Fibroblast of skin of abdomen (primary cell): ENCODE results near the gene OGFR.
"Not testable (repeated sequence)": the region's sequence is repeated elsewhere in the genome, so short reads cannot be mapped to it uniquely, and the experiment has no call there.

Experiments
- DNase-seq: peaks from one replicate; pipeline ENCODE4 v3.0.0-alpha.2; 2013

The OGFR gene

DNA sequence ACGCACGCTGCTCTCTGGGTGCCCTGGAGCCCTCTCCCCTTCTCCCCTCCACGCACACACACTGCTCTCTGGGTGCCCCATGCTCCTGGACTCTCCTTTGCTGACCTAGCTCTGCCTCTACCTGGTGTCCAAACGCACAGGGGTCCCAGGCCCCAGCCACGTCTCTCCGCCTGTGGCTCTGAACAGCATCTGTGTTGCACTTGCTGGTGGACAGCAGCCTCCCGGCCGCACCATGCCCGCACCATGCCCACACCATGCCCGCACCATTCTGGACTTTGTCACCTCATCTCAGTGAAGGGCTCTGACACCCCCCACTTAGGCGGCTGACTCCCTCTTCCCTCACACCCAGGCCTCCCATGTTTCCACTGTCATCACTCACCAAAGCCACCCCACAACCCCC is 35.2 kb downstream of the OGFR start:
- DNase-seq: no peak

DNA sequence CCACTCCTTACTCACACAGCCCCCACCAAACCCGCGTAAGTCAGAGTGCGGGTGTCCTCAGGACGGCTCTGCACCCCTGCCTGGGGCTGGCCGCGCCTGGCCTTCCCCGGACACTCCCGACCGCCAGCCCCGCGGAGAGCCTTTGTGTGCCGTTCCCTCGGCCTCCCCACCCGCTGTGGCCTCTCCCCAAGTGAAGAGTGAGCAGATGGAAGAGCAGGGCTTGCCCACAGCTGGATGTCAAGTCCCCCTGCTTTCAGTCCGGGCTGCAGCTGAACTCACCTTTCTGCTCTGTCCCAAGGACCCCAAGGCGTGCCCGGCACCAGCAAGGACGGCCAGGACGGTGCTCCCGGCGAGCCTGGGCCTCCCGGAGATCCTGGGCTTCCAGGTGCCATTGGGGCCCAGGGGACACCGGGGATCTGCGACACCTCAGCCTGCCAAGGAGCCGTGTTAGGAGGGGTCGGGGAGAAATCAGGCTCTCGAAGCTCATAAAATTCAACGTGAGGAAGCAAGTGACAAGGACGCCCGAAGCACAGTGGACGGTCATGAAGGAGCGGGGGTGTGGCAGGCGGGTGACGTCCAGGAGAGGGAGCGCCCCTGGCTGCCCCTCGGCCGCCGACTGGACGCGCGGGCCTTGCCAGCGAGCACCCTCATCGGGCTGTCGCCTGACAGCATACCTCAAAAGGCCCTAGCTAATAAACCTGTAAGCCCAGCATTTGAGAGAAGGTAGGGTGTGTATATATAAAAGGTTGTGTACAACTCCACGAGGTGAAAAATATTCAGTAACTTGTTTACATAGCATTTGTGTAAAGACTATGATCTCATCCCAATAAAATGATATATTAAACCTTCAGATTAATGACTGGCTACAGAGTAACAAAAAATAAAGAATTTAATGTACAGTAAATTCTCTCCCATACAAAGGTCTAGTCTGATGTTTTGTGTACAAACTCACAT is 35.9 kb downstream of the OGFR start:
- DNase-seq: no peak

DNA sequence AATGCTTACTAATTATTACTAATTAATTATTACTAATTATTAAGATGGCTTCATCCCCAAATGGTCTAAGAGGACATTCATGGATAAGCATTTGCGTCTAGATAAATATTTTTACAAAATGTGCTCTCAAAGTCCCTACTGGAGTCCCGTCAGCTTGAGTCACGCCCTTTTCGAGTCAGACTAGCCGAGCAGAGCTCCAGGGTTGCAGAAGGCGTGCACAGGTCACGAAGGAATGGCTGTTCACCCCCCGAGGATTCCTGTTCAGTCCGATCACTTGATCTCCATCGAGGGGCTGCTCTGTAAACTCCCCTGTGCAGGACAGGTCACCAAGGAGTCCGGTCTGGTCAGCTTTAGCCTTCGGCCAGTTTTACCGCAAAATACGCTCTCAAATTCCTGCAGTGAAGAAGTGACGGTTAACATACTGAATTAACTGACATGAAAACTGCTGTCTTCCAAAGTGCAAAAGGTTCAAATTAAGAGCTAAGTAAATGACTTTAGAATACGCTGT is 37.1 kb downstream of the OGFR start:
- no peak for DNase-seq

DNA sequence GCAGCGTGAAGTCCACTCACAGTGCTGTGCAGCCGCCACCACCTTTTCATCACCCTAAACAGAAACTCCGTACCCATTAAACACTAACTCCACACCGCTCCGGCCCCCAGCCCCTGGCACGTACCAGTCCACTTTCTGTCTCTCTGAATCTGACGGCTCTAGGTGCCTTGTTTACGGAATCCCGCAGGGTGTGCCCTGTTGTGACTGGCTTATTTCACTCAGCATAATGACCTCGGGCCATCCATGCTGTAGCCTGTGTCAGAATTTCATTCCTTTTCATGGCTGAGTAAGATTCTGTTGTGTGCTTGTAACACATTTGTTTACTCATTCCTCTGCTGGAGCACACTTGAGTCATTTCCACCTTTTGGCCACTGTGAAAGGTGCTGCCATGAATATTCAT is 39.0 kb downstream of the OGFR start:
- no peak for DNase-seq

DNA sequence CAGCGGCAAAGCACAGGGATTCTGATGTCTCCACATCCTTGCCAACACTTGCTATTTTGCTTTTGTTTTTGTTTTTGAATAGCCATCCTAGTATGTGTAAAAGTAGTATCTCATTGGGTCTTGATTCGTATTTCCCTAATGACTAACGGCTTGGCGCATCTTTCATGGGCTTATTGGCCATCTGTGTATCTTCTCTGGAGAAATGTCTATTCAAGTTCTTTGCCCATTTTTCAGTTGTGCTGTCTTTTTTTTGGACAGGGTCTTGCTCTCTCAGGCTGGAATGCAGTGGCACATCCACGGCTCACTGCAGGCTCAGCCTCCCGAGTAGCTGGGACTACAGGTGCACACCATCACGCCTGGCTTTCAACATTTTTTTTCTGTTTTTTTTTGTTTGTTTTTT is 39.5 kb downstream of the OGFR start:
- DNase-seq: no peak

DNA sequence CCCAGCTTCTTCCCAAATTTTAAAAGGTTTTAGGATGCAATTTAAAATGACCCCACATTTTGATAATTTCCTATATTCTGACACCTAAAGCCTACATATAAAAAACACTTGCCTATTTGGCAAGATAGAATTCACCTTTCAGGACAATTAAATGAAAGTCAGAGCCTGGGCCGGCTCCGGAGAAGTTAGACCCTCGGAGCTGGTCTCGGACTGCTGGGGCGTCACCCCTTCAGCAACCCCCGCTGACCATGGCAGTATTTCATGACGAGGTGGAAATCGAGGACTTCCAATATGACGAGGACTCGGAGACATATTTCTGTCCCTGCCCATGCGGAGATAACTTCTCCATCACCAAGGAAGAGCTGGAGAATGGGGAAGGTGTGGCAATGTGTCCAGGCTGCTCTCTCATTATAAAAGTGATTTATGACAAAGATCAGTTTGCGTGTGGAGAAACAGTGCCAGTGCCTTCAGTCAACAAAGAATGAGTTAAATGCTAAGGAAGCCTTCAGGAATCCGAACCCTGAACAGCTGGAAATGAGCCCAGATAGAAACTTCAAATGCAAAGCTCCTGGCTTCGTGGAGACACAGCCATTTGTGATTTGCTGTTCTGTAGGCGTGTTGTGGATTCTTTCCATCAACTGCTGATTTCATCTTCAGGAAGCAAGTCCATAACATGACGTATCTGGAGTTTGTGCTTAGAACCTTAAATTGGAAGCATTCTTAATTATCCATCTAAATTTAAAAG is 41.0 kb downstream of the OGFR start:
- peak; percentile 81 for DNase-seq

DNA sequence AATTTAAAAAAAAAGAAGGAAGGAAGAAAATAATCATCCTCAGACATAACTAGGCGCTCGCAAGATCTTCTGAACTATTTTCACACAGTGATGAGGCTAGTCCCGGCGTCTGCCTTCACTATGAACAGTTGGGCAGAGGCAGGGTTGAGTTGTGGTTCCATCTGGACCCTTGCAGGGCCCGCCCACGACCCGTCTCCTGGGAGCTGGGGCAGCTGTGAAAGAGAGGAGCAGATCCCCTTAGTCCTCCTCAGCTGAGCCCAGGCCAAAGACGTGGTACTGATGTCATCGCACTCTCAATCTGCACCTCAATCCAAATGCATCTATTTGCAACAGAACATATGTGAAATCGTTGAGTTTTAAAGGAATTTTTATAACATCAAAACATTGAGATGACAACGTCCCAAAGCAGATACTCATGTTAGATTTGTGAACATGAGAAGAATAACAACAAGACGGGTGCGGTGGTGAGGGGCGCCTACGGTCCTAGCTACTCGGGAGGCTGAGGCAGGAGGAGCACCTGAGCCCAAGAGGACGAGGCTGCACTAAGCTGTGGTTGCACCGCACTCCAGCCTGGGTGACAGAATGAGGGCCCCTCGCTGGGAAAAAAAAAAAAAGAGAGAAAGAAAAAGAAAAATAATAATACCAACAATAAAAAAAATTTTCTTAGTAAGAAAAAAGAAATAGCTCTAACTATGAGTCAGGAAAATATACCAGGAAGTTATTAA is 41.7 kb downstream of the OGFR start:
- peak; percentile 26 for DNase-seq

DNA sequence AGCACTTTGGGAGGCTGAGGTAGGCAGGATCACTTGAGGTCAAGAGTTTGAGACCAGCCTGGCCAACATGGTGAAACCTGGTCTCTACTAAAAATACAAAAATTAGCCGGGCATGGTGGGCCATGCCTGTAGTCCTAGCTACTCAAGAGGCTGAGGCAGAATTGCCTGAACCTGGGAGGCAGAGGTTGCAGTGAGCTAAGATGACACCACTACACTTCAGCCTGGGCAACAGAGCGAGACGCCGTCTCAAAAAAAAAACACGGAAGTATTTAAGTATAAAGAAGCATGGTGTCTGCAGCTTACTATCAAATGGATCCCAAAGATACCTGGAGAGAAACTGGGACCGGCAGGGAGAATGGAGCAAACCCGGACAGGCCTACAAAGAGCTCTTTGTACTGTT is 44.3 kb downstream of the OGFR start:
- not testable (repeated sequence) for DNase-seq

DNA sequence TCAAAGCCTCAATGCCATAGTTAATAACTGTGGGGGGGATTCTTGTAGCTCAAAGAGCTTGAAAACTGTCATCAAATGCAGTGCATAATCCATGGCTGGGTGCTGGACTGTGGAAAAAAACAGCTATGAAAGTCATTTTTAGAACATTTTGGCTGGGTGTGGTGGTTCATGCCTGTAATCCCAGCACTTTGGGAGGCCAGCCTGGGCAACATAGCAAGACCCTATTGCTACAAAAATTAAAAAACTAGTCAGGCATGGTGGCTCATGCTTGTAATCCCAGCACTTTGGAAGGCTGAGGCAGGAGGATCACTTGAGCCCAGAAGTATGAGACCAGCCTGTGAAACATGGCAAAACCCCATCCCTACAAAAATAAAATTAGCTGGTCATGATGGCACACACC is 44.8 kb downstream of the OGFR start:
- no peak for DNase-seq

DNA sequence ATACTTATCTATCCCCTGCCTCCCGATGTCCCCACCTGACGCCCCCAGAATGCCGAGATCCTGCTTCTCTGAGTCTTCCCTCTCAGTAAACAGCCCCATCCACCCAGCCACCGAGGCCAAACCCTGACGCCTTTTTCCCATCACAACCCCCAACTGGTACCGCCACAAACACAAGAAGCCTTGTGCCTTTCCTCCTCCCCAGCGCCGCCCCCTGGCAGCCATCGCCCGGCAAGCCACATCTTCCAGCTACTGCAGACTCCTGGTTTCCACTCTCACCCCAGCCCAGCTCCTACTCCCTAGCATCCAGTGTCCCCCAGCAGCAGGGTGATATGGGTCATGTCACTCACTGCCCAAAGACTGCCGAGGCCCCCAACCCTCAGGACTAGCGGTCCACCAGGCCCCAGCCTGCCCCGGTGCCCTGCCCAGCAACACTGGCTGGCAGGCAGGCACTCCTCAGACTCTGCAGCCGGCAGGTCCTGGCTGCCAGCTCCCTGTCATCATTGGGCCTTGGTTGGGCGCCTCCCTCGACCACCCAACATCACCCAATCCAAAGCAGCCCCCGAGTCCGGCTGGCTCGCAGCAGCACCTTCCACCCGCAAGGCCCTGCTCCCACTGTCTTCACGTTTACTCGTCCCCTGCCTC is 45.8 kb downstream of the OGFR start:
- DNase-seq: no peak

DNA sequence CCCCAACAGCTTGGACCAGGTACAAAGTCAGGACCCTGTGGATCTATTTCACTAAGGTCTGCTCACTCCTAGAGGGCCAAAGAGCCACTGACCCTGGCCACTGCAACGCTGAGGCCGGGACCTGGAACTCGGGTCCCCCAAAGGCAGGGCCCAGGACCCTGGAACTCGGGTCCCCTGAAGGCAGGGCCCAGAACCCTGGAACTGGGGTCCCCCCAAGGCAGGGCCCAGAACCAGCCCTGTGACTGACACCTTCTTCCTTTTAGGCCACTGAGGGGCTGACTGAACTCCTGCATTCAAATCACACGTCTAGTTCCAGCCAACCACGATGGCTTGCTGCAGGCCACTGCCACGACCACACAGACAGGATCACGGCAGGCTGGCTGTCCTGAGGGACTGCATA is 47.6 kb downstream of the OGFR start:
- no peak for DNase-seq

DNA sequence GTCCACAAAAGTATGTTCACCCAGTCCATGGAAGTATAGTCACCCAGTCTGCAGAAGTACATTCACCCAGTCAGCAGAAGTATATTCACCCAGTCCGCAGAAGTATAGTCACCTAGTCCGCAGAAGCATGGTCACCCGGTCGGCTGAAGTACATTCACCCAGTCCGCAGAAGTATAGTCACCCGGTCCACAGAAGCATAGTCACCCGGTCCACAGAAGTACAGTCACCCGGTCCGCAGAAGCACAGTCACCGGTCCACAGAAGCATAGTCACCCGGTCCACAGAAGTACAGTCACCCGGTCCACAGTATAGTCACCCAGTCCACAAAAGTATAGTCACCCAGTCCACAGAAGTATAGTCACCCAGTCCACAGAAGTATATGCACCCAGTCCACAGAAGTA is 48.2 kb downstream of the OGFR start:
- DNase-seq: no peak

DNA sequence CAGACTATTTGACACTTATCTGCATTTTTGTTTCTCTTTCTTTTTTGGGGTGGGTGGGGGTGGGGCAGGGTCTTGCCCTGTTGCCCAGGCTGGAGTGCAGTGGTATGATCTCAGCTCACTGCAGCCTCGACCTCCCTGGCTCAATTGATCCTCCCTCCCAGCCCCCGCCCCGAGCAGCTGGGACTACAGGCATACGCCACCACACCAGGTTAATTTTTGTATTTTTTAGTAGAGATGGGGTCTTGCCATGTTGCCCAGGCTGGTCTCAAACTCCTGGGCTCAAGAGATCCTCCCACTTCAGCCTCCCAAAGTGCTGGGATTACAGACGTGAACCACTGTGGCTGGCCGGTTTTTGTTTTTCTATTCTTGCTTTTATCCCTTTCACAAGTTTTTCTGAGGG is 48.7 kb downstream of the OGFR start:
- not testable (repeated sequence) for DNase-seq

DNA sequence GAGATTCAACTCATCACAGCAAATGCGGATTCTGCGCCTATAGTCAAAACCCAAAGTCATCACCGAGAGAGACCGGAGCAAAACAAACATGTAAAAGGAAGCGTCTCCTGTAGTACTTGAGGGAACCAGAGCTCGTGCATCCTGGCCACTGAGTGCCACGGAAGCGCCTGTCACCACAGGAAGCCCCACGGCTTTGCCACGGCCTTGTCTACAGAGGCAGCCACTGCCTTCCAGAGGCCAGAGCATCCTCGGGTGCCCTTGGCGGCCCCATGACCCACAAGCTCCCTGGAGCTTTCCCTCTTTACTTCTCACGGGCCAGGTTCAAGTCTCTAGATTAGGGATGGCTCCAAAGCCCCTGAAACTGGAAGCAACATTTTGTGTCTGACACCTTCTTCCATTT is 49.5 kb downstream of the OGFR start:
- DNase-seq: no peak

DNA sequence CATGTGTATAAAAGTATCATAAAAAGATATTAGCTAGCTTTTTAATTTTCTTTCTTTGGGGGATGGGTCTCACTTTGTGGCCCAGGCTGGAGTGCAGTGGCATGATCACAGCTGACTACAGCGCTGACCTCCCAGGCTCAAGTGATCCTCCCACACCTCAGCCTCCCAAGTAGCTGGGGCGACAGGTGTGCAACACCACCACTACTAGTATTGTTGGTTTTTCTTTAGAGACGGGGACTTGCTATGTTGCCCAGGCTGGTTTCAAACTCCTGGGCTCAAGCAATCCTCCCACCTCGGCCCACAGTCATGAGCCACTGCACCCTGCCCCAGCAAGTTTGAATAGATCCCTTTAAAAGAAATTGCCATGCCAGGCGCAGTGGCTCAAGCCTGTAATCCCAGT is 50.5 kb downstream of the OGFR start:
- no peak for DNase-seq

DNA sequence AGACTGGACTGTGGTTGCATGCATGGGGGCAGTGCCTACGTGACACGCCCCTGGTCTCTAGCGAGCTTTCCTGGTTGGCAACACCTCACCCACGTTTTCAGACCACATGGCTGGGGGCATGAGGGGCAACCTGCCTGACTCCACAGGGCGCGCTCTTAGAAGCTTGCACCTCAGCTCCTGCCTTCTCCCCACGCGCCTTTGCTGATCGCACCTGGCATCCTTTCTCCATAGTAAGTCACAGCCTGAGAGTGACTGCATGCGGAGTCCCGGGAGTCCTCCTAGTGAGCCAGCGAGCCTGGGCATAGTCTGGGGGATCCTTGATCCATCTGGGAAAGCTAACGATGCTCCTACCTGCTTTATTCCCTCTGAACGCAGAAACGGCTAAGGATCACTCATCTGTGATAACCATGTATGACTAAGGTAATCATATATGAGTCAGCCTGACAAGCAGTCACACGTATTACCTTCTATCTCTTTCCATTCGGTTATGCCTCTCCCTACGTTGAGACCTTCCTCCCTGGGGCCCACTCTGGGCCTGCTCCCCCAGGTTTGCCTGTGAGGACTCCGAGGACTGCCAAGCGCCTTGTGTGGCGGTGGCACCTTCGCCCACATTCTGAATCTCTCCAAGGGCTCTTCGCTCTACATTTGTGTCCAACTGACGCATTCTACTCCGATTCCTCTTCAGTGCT is 52.4 kb downstream of the OGFR start:
- no peak for DNase-seq

DNA sequence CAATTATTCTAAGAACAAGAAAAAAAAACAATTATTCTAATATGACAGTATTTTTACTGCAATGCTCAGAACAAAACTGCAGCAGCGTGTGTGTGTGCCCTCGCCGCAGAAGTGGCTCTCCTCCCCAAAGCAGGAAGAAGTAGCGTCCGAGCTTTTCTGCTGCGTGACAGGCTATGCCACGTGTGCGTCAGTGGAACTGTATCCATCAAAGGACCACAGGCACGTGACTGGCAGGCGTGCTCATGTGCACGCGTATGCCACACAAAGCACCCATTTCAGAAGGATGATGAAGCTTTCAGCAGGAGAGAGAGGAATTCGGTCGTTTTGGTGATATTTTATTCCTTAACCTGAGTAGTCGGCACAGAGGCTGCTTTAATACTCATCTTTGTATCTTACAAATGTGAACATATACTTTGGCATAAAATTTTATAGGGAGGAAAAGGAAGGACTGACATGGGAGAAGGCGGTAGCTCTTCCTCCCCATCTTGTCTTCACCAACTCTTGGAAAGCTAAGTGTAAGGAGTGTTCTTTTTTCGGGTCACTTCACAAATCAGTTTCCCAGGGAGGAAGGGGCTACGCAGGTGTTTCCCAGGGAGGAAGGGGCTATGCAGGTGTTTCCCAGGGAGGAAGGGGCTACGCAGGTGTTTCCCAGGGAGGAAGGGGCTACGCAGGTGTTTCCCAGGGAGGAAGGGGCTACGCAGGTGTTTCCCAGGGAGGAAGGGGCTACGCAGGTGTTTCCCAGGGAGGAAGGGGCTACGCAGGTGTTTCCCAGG is 53.6 kb downstream of the OGFR start:
- no peak for DNase-seq

DNA sequence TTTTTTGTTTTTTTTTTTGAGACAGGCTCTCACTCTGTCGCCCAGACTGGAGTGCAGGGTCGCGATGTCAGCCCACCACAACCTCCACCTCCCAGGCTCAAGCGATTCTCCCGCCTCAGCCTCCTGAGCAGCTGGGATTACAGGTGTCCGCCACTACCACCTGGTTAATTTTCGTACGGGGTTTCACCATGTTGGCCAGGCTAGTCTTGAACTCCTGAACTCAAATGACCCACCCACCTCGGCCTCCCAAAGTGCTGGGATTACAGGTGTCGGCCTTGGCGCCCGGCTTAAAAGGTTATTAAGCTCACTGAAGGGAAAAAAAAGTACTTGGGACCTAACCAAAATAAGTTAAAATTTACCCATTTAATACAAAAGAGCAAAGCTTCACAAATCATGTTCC is 55.1 kb downstream of the OGFR start:
- no peak for DNase-seq

DNA sequence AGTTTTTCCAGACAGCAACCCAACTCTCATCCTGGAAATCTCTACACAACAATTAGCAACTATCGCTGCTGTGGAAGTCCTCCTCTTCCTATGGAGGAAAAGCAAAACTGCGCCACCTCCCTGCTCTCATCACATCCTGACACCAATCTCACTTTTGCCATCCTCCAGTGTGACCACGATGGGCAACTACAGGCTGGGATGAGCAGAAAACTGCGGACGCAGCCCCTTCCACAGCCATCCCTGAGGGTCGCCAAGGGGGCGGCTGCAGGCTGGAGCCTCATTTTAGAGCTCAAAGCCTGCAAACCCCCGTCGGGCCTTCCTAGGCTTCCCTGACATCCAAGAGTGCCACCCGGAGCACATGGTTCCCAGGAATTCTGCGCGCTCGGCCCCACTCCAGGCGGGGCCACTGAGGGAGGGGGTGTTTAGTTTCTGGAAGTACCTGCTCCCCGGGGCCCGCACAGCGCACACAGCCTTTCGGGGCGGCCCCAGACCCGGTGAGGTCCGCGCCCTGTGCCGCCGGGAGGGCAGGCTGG is 55.8 kb downstream of the OGFR start:
- DNase-seq: peak; percentile 25

DNA sequence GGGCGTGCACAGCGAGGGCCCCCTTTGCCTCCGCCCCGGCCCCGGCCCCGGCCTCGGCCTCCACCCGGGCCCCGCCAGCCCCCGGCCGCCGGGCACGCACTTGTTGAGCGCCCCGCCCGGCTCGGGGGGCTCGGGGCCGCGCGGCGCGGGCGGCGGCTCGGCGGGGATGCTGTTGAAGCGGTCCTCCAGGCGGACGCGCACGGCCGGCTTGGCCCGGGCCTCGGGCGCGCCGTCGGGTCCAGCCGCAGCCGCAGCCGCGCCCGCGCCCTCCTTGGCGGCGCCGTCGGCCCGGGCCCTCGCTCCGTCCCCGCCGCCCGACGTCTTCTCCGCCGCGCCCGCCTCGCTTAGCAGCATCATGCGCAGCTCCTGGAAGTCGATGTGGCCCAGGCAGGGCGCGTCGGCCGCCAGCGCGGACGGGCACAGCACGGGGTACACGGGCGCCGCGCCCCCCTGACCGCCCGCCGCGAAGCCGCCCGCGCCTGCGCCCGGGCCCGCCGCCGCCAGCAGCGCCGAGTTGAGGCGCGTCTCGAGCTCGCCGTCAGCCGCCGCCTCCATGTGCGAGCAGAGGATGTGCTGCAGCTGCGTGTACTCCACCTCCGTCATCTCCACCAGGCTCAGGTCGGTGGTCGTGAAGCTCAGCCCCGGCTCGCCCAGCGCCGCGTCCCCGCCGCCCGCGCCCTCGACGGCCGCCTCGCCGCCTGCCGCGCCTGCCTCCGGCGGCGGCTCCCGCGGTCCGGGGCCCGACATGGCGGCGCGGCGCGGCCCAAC is 56.5 kb downstream of the OGFR start:
- peak; percentile 16 for DNase-seq
